OCI-M1 (cell line): ENCODE results near the gene TRAIP.
"Not testable (repeated sequence)": the region's sequence is repeated elsewhere in the genome, so short reads cannot be mapped to it uniquely, and the experiment has no call there.

Experiments
- DNase-seq: peaks from one replicate; lab custom pipeline; 2025; lab: John Stamatoyannopoulos, UW

The TRAIP gene

DNA sequence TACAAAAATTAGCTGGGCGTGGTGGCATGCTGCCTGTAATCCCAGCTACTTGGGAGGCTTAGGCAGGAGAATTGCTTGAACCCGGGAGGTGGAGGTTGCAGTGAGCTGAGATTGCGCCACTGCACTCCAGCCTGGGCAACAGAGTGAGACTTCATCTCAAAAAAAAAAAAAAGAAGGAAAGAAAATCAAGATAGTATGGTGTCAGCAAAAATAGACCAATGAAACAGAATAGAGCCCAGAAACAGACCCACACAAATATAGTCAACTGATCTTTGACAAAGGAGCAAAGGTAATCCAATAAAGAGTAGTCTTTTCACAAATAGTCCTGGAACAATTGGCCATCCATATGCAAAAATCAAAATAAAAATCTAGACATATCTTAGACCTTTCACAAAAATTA, 33.2 kb downstream of the TRAIP start:
- not testable (repeated sequence) for DNase-seq

DNA sequence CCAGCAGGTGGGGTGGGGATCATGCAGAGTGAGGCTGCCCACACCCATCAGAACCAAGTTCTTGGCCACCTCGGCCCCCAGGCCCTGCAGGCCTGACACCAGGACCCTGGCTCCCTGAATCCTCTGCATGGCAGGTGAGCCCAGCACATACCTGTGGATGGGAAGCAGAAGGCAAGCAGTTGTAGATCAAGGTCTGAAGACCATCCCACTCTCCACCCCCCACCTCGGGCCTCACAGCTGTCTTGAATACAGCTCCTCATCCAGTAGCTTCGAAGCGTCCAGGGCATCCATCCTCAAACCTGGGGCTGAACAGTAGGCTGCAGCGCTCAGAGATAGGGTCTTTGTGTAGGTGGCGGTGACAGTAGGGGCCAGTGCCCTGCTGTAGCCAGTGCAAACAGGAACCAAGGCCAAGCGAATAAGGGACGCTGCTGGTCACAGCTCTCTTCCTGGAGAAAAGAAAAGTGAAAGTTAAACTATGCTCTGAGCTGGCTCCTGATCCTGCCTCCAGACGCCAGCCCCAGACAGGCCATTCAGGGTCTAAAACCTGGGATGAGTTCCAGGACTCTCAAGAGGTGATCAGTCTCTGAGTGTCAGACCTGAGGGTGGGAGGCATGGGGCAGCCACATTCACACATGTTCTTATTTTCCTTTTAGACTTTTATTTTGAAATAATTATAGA, 42.7 kb downstream of the TRAIP start, which contains the start of gene UBA7:
UBA7 (minus strand) TSS at position 457 of the 678 bp plus-strand sequence; CDS start at position 291, 166 bp downstream.
- peak; percentile 83 for DNase-seq

DNA sequence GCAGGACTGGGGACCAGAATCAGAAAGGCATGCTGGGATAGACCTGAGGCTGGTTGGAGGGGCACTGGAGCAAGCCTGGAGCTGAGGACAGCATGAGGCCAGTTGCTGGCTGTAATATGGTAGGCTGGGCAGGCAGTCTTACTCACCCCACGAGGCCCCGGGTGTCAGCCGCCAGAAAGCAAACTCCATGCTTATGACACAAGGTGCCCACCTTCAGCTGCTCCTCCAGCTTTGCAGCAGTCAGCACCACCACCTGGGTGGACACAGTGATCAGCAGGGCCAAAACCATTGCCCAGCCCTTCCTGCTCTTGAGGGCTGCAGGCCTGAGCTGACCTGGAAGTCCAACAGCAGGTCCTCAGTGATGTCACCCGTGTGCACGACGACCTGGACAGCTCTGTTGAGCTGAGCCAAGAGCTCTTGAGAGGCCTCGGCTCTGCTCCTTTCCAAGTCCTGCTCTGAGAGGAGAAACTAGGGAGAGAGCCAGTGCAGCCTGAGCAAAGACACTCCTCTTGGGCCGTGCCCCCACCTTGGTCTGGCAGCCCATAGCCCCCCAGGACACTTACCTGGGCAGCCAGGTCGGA, 43.4 kb downstream of the TRAIP start:
- DNase-seq, result no peak

DNA sequence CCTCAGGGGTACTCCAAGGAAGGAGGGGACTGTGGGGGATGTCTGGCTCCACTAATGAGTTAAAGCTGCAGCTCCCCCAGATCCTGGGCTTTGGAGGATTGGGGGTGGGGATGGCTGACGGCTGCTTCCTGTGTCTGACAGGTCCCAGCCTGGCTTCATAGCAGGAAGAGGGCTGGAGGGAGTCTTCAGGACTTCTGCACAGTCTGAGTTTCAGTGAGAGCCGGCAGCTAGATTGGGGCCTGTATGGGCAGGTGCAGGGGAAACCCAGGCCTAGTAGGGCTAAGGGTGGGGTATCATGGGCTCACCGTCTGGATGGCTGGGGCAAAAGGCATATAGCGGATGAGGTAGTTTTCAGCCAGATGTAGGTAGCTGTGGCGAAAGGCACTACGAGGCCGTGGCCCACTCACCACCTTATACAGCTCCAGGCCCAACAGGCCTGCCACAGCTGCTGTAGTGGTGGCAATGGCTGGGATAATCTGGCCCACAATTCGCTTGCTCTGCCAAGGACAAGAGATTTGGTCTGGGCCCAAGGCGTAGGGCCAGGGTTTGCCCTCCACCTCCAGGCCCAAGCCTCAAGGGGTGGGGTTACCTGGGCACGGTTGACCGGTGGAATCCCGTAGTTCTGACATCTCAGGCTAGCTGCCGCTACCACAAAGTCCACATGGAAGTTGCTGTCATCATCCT, 48.8 kb downstream of the TRAIP start:
- DNase-seq, result no peak

DNA sequence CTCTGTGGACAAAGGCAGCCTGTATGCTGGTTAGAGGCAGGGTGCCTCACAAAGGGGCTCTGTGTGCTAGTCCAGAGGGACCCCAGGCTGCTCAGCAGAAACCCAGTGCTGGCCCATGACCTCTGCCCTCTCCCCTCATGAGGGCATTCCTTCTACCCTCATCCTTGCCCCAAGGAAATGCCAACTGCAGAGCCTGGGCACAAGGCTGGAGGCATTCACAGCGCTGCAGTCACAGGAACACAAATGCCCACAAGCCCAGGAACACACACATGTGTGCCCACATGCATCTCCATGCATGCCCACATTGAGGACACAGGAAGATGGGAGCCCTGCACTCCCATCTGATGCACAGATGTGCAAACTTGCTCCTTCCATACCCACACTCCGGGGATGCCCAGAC, 49.5 kb downstream of the TRAIP start:
- DNase-seq, result no peak

DNA sequence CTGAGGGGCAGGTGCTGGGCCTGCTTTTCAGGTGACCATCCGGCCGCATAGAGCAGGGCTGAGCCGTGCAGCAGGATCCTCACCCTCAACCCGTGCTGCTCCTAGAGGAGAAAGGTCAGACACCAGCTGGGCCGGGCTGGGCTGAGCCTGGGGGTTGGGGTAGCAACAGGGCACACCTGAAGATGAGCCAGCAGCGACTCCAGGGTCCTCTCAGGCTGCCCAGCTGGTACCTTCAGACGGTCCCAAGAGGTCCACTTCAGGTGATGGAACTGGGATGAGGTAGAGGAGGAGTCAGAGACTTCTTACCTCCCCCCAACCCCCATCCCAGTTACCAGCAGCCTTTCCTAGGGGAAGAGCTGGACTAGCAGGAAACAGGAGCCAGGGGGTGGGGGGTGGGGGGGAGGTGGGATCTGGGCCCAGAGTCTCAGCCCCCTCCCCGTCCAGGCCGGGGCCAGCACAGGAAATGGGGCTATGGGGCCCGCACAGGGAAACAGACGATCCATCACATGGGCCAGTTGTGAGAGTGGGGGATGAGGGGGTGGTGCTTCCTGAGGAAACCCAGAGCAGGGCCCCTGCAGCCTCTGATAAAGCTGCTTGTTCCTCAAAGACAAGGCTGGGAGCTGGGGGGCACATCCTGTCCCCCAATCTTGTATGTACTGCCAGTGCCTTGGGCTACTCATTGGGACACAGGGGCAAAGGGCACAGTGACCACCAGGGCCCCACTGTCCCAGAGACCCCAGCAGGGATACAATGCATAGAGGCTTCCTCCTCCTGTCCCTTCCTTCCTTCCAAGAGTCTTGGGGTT, 50.3 kb downstream of the TRAIP start:
- peak; percentile 53 for DNase-seq

DNA sequence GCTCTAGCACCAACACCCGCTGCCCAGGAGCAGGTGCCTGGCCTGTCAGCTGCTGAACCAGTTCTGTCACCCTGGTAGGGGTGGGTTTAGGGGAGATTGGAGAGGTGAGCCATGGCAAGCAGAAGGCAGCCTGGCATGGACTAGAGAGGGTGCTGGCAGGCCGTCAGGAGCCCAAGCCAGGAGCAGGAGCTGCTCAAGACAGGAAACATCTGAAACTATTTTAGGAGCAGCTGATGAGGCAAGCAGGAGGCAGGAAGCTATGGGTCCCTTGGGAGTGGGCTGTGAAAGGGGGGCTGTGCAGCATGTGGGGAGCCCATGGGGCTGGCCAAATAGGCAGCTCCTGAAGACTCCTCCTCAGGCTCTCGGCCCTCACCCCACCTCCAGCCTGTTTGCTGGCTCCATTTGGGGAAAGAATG, 51.0 kb downstream of the TRAIP start:
- DNase-seq, result no peak

DNA sequence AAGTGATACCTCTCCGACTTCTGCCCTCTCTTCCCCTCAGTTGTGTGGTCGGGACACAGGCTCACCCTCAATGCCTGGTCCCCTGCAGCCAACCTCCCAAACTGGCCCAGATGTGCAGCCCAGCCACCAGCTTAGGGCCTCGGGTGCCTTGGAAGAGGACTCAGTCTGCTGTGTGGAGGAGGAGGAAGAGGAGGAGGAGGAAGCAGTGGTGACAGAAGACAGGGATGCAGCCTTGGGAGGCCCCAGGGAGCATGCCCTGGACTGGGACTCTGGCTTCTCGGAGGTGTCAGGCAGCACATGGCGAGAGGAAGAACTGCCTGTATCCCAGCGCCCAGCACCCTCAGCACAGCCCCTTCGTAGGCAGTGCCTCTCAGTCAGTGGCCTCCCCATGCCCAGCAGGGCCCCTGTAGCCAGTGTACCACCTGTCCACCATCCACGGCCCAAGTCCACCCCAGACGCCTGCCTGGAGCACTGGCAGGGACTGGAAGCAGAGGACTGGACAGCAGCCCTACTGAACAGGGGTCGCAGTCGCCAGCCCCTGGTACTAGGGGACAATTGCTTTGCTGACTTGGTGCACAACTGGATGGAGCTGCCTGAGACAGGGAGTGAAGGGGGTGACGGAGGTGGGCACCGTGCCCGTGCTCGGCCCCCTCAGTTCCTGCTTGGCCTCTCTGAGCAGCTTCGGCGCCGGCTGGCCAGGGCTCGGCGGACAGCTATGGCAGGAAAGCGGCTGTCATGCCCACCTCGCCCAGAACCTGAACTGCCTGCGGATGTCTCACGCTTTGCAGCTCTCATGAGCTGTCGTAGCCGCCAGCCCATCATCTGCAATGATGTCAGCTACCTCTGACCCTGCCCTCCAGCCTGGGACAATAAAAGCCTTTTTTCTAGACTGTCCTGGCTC, 52.0 kb downstream of the TRAIP start:
- no peak for DNase-seq

DNA sequence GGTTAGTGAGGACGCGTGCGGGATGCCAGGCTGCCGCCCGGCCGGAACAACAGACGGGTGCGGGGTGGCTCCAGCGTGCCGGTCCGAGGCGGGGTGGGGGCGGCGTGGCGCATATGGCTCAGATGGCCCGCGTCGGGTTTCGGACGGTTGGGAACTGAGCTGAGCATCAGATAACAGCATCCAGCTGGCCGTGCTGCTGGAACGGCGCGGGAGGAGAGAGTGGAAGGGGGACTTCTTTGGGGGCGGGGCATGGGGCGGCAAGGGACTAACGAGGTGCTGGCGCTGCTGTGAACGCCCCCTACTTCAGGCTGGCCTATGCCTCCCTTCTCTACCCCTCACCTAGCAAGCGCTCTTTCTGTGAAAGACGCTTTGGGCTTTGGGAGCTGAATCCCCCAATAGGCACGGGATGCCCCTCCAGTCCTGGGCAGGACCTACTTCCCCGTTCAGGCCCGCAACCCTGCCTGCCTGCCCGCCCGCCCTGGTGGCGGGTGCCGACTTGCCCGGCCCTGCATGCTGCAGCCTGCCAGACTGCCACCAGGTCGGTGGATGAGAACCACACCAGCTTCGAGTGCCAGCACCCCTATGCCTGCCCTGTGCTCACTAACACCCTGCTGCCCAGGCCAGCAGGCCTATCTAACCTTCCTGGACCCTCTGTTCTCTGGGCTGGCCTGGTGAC, 52.8 kb downstream of the TRAIP start:
- DNase-seq, result peak; percentile 73

DNA sequence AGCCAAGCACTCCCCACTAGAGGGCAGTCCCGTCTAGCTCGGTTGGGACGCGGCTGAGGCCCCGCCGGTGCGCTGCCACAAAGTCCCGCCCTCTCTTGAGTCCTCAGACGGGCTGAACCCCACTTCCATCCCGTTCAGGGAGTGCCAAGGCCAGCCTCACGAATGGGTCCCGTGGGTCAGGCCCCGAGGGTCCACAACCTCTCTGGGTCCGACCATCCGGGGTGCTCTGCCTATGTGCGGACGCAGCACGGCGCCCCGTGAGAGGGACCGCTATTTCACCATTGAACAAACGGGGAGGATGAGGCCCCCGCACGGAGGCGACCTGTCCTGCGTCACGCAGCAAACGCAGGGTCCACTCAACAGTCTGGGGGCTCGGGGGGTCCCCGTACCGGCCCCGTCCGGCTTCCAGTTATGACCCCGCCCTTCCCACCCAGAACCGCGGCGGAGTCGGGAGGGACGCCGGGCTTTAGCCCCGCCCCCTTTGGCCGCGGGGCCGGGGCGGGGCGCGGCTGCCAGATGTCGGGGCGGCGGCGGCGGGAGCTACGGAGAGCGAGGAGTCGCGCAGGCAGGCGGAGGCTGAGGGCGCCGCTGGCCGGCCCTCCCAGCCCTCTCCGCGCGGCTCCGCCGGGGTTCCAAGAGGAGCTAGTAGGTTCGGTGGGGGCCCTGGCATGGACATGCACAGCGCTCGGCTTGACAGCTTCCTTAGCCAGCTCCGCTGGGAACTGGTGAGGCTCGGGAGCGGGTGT, 53.5 kb downstream of the TRAIP start, which contains the start of gene INKA1:
INKA1 (plus strand) TSS at position 543 of the 746 bp plus-strand sequence; CDS start at position 675, 132 bp downstream.
- DNase-seq, result peak; percentile 87

DNA sequence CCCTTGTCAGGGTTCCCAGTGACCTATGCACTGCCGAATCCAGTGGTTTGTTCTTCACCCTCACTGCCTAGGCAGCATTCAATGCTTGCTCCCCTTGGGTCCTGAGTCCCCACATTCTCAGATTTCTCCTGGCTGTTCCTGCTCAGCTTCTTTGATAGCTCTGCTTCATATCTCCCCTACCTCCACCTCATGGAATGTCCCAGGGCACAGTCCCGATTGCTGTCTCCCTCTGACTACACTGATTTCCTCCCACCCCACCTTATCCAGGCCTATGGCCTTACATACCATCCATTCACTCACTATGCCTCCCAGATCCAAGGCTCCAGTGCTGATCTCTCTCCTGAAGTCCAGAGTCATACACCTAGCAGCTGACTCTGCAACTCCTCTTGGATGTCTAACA, 55.2 kb downstream of the TRAIP start:
- no peak for DNase-seq

DNA sequence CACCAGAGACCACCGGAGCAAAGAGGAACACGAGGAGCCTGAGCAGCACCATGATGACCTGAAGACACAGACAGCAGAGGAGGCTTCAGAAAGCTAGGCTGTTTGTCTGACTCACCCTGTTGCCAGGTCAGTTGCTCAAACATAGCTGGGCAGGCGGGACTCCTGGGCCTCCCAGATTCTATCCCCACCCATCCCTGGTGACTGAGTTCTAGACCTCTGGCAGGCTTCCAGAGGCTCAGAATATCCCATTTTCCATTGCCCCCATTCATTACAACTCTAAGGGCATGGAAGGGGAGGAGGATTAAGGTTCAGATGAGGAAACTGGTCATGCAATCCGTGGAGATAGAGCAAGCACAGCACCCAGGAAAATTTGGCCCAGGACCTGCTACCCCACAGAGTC, 56.6 kb downstream of the TRAIP start, which contains the start of gene CDHR4:
CDHR4 (minus strand) TSS at position 113 of the 400 bp plus-strand sequence; CDS start at position 52, 61 bp downstream.
- DNase-seq, result no peak

DNA sequence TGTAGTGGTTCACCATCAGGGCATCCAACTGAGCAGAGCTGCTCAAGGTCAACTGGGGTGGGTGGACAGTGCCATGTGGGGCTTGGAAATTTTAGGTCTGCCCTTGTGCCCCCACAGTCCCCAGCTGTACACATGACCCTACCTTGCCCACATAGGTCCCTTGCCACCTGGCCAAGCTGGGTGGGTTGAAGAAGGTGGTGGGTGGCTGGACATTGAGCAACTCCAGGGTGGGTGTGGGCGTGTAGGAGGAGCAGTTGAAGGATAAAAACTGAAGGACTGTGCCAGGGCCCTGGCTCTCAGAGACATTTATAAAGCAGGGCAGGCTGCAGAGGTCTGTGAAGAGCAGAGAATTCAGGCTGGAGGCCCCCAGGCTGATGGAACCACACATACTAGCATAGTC, 57.3 kb downstream of the TRAIP start:
- DNase-seq, result no peak

DNA sequence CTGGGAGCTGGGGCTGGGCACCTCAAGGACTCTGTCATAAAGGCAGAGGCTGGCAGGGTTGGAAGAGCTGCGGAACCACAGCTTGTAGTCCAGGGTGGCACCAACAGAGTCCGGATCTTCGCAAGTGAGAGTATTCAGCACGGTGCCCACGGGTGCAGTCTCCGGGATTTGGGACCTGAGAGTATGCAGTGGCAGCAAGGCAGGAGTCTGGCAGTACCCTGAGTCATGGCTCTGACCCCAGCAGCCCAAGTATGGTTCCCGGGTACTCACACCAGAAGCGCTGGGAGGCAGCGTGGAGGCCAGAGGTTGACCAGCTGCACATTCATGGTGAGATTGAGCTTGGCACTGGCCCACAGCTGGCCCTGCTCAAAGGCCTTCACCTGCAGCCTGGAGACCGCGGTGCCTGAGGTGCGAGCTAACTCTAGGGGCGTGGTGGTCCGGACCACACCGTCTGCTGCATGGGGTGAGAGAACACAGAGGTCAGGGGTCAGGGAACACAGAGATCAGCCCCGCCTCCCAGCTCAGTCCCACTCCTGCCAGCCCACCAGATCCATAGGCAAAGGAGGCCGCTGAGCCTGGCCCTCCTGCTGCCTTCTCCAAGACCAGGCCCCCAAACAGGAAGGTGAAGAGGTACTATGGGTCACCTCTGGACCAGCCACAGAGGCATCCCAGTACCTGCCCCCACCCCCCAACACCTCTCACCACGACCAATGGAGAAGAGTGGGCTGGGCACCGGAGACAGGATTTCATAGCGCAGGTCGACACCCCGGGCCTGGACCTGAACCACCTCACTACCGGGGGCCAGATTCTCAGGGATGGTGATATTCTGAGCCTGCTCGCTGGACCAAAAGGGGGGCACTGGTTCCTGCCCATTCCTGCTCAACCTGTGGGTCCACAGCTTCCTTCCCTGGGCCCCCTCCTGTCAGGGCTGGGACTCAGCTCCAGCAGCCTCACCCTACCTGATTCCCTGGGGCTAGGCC, 61.1 kb downstream of the TRAIP start:
- DNase-seq, result no peak

DNA sequence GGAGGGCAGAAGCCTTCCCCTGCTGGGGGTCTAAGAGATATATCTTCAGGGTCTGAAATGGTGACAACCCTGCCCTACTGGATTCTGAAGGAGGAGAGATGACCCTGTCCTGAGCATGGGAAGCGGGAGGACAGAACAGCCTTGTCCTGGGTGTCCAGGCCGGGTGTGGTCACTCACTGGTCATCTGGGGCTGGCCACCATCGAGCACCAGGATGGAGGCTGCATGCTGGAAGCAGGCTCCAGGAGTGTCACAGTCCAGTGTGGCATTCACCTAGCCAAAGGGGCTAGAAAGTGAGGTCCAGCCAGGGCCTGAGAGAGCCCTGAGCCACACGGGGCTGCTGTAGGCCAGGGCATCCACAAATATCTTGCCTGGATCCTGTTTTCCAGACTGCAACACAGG, 61.9 kb downstream of the TRAIP start:
- DNase-seq, result no peak

DNA sequence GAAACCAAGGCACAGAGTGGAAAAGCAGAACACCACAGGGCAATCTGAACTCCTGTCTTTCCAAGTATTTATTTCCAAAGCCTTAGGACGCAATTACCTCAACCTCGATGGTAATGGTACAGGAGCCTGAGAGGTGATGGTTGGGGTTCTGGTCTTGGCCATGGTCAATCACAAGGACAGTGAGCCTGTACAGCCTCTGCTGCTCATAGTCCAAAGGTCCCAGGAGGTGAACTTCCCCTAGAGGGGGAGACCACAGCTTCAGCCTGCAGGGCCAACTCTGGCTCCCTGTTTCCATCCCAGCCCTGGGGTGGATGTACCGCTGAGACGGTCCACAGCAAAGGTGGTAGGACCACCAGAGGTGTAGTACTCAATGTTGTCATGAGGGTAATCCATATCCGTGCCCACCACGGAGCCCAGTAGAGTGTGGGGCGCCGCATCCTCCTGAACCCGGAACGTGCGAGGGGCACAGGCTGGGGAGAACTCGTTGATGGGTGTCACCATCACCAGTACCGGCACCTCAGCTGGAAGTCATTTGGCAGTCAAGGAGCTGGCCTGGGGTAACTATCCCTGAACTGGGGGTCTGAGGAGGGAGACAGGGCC, 62.8 kb downstream of the TRAIP start:
- DNase-seq, result no peak

DNA sequence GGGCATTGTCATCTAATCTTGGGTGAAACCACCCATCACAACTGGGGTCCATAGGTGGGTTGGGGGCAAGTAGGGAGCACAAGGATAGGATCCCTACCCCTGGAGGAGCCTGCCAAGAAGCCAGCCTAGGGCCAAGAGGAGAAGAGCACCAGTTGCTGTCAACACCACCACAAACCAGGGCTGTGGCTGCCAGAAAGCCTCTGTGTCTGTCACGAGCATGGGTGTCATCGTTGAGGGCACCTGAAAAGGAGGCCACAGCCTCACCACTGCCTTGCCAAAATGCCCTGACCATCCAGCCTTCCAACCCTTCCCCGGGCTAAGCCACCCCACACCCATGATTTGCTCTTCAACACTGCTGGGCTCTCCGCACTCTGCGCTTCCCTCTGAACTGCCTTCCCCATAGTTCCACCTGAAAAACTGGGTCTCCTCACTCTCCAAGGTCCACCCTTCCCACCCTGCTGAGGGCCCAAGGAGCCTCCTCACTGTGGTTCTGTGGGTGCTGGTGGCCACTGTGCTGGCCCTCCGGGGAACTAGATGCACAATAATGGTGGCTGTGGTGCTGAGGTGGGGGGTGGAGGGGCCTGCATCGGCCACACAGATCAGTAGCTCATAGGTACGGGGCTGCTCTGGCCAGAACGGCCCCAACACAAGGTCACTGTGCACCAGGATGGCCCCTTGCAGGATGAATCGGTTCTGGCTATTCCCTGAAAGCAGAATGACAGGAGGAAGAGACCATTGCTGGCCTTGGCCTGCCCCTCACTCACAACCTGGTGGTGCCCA, 63.8 kb downstream of the TRAIP start:
- no peak for DNase-seq
